Hematopoietic multipotent progenitor cell treated with erythropoietin and hydrocortisone succinate and interleukin-3 and kit ligand, for 4 days (in vitro differentiated cells): ENCODE measurements around the gene FBL.
"Not testable (repeated sequence)": the region's sequence is repeated elsewhere in the genome, so short reads cannot be mapped to it uniquely, and the experiment has no call there.

Experiments used
- DNase-seq: peaks from one replicate; pipeline ENCODE4 v3.0.0-alpha.2; 2015

FBL gene

GRCh38 chr19:39875401-39875864, 29.3 kb upstream of the FBL start:
- DNase-seq: not testable (repeated sequence)

GRCh38 chr19:39874404-39874803, 28.2 kb upstream of the FBL start:
- no peak for DNase-seq

GRCh38 chr19:39873385-39873784, 27.2 kb upstream of the FBL start:
- no peak for DNase-seq

- no peak for DNase-seq
Measured at GRCh38 chr19:39871886-39872866, 26.0 kb upstream of the FBL start.

GRCh38 chr19:39871362-39871761, 25.2 kb upstream of the FBL start:
- no peak for DNase-seq

- DNase-seq: no peak
Measured at GRCh38 chr19:39870171-39870971, 24.2 kb upstream of the FBL start.

GRCh38 chr19:39867952-39868351, 21.8 kb upstream of the FBL start:
- DNase-seq: no peak

- DNase-seq: no peak
Measured at GRCh38 chr19:39867133-39867532, 21.0 kb upstream of the FBL start.

- no peak for DNase-seq
Measured at GRCh38 chr19:39865953-39866352, 19.8 kb upstream of the FBL start.

- no peak for DNase-seq
Measured at GRCh38 chr19:39865186-39865585, 19.0 kb upstream of the FBL start.

GRCh38 chr19:39864118-39864517, 17.9 kb upstream of the FBL start:
- DNase-seq: peak; percentile 25

- peak; percentile 38 for DNase-seq
Measured at GRCh38 chr19:39858541-39858940, 12.4 kb upstream of the FBL start.

GRCh38 chr19:39852882-39853281, 6.7 kb upstream of the FBL start:
- no peak for DNase-seq

GRCh38 chr19:39850892-39851291, 4.7 kb upstream of the FBL start:
- DNase-seq: no peak

GRCh38 chr19:39848392-39848791, 2.2 kb upstream of the FBL start:
- DNase-seq: no peak

- no peak for DNase-seq
Measured at GRCh38 chr19:39847525-39847924, 1.3 kb upstream of the FBL start.

- DNase-seq: peak; percentile 55
Measured at GRCh38 chr19:39846678-39847486, 703 bp upstream of the FBL start.

- peak; percentile 57 for DNase-seq
Measured at GRCh38 chr19:39845584-39845932, 621 bp downstream of the FBL start.

GRCh38 chr19:39845172-39845571, 1.0 kb downstream of the FBL start:
- DNase-seq: peak; percentile 37

- DNase-seq: peak; percentile 80
Measured at GRCh38 chr19:39843919-39844793, 2.0 kb downstream of the FBL start.

- DNase-seq: no peak
Measured at GRCh38 chr19:39842693-39843435, 3.3 kb downstream of the FBL start.
